ENCODE measurements around the gene FOSL2. TPM values are rescaled to one million over a fixed set of nuclear protein-coding genes. Genes with fewer than 3 reads are reported as not detected.

The FOSL2 gene
- total RNA-seq, 6 experiments from 2014 or later, result 90.1 to 128 (median 116) TPM

- no peak for DNase-seq
- Mint-ChIP-seq H3K4me3 (no peak overlapping the region), H3K36me3 (ENCODE audit: low read depth) (peaks cover 6% of the 10 kb centered on the region), H3K27me3 (ENCODE audit: insufficient read depth) (0 out of 2 replicates have a peak, but pooled peaks cover 3% of the 10 kb centered on the region), H3K9me3 (peaks cover 12% of the 10 kb centered on the region), H3K4me1 (ENCODE audit: low read depth) (no peaks in the 10 kb centered on the region), H3K27ac (no peak overlapping the region)
- TF ChIP-seq CTCF (IDR thresholded peaks at IDR 0.05), result no peak
Measured at GRCh38 chr2:28434600-28434989, 41.9 kb downstream of the FOSL2 start.

GRCh38 chr2:28435241-28435640 lies 42.6 kb downstream of the FOSL2 start:
- DNase-seq, result no peak
- TF ChIP-seq CTCF (IDR thresholded peaks at IDR 0.05), result no peak
- Mint-ChIP-seq H3K4me1 (ENCODE audit: low read depth) (no peaks in the 10 kb centered on the region), H3K9me3 (peaks cover 12% of the 10 kb centered on the region), H3K4me3 (no peak overlapping the region), H3K27me3 (ENCODE audit: insufficient read depth) (0 out of 2 replicates have a peak, but pooled peaks cover 3% of the 10 kb centered on the region), H3K27ac (no peak overlapping the region), H3K36me3 (ENCODE audit: low read depth) (peaks cover 6% of the 10 kb centered on the region)

GRCh38 chr2:28435814-28436351 lies 43.2 kb downstream of the FOSL2 start:
- no peak for TF ChIP-seq CTCF (IDR thresholded peaks at IDR 0.05)
- Mint-ChIP-seq H3K9me3 (peaks cover 12% of the 10 kb centered on the region), H3K27ac (no peak overlapping the region), H3K4me1 (ENCODE audit: low read depth) (no peaks in the 10 kb centered on the region), H3K4me3 (no peak overlapping the region), H3K27me3 (ENCODE audit: insufficient read depth) (0 out of 2 replicates have a peak, but pooled peaks cover 3% of the 10 kb centered on the region), H3K36me3 (ENCODE audit: low read depth) (peaks cover 6% of the 10 kb centered on the region)
- DNase-seq, result no peak

GRCh38 chr2:28436525-28437051 lies 43.9 kb downstream of the FOSL2 start:
- peaks cover 7% of the 10 kb centered on the region for H3K36me3 Mint-ChIP-seq (ENCODE audit: low read depth)
- H3K27me3 Mint-ChIP-seq (ENCODE audit: insufficient read depth), result 0 out of 2 replicates have a peak, but pooled peaks cover 3% of the 10 kb centered on the region
- no peak overlapping the region for H3K27ac Mint-ChIP-seq
- H3K4me3 Mint-ChIP-seq, result no peak overlapping the region
- peaks cover 12% of the 10 kb centered on the region for H3K9me3 Mint-ChIP-seq
- no peak for DNase-seq
- TF ChIP-seq CTCF (IDR thresholded peaks at IDR 0.05), result no peak
- H3K4me1 Mint-ChIP-seq (ENCODE audit: low read depth), result no peaks in the 10 kb centered on the region

- no peak overlapping the region for H3K27ac Mint-ChIP-seq
- 0 out of 2 replicates have a peak, but pooled peaks cover 3% of the 10 kb centered on the region for H3K27me3 Mint-ChIP-seq (ENCODE audit: insufficient read depth)
- no peak overlapping the region for H3K4me3 Mint-ChIP-seq
- peaks cover 7% of the 10 kb centered on the region for H3K4me1 Mint-ChIP-seq (ENCODE audit: low read depth)
- peaks cover 12% of the 10 kb centered on the region for H3K9me3 Mint-ChIP-seq
- DNase-seq, result no peak
- peaks cover 14% of the 10 kb centered on the region for H3K36me3 Mint-ChIP-seq (ENCODE audit: low read depth)
- no peak for TF ChIP-seq CTCF (IDR thresholded peaks at IDR 0.05)
Measured at GRCh38 chr2:28437149-28437835, 44.6 kb downstream of the FOSL2 start.
